CD4-positive, alpha-beta memory T cell (primary cell): ENCODE results near the gene ICAM4. TPM values are rescaled to one million over a fixed set of nuclear protein-coding genes. Genes with fewer than 3 reads are reported as not detected.

Experiments
- CTCF ChIA-PET: fragments of 350-600 bp; sonication (Branson Sonifier 250); formaldehyde crosslinking; loops from one replicate; lab custom pipeline; 2021; ENCODE audit warnings: inconsistent platforms; ENCODE audit not compliant: partially characterized antibody; lab: Charles Lee
- POLR2A ChIA-PET: fragments of 350-600 bp; sonication (Branson Sonifier 250); formaldehyde crosslinking; loops from one replicate; lab custom pipeline; 2021; ENCODE audit not compliant: partially characterized antibody; lab: Charles Lee
- DNase-seq, 5 donors: peaks; one replicate each; pipeline versions ENCODE4 v3.0.0 to v3.0.0-alpha.2; 2020 to 2022; ENCODE audit warnings: mixed read lengths in 1 of 5
- H3K27ac ChIP-seq: one replicate; pipeline ENCODE4 v1.7.0; 2013; ENCODE audit warnings: low read depth, low read length
- H3K27me3 ChIP-seq: 2 replicates; pipeline ENCODE4 v1.7.0; 2013; ENCODE audit warnings: mild to moderate bottlenecking, low read length, moderate library complexity; ENCODE audit not compliant: insufficient read depth
- H3K36me3 ChIP-seq: 2 replicates; pipeline ENCODE4 v1.7.0; 2013; ENCODE audit warnings: mild to moderate bottlenecking, low read length, moderate library complexity; ENCODE audit not compliant: insufficient read depth
- H3K4me1 ChIP-seq: 2 replicates; pipeline ENCODE4 v1.7.0; 2013; ENCODE audit warnings: mild to moderate bottlenecking, low read length, moderate library complexity; ENCODE audit not compliant: insufficient read depth
- H3K4me3 ChIP-seq, 2 donors: one replicate each; pipeline ENCODE4 v1.7.0; 2013; ENCODE audit warnings: low read length in 2 of 2, mild to moderate bottlenecking in 1 of 2
- H3K9me3 ChIP-seq, 2 donors: one replicate each; pipeline ENCODE4 v1.7.0; 2013; ENCODE audit warnings: low read length in 2 of 2, control low read depth in 1 of 2; ENCODE audit not compliant: control insufficient read depth in 1 of 2
- H3K27ac Mint-ChIP-seq, 7 donors: one replicate each; pipeline ENCODE4 v1.8.0; 2020 to 2021; ENCODE audit warnings: mixed read lengths in 7 of 7, mild to moderate bottlenecking in 6 of 7, inconsistent platforms in 3 of 7, moderate library complexity in 3 of 7
- H3K27me3 Mint-ChIP-seq, 2 donors: one replicate each; pipeline ENCODE4 v1.8.0; 2020 to 2021; ENCODE audit warnings: mixed read lengths in 2 of 2
- H3K36me3 Mint-ChIP-seq, 2 donors: one replicate each; pipeline ENCODE4 v1.8.0; 2020 to 2021; ENCODE audit warnings: mixed read lengths in 2 of 2, inconsistent platforms in 1 of 2, mild to moderate bottlenecking in 1 of 2
- H3K4me1 Mint-ChIP-seq, 4 donors: one replicate each; pipeline ENCODE4 v1.8.0; 2020 to 2021; ENCODE audit warnings: mixed read lengths in 4 of 4, mild to moderate bottlenecking in 1 of 4
- H3K4me3 Mint-ChIP-seq, 8 donors: one replicate each; pipeline ENCODE4 v1.8.0; 2020 to 2021; ENCODE audit warnings: mixed read lengths in 8 of 8, mild to moderate bottlenecking in 7 of 8, moderate library complexity in 6 of 8, inconsistent platforms in 3 of 8
- H3K9me3 Mint-ChIP-seq, 8 donors: one replicate each; pipeline ENCODE4 v1.8.0; 2020 to 2021; ENCODE audit warnings: mixed read lengths in 8 of 8, mild to moderate bottlenecking in 5 of 8, inconsistent platforms in 3 of 8, moderate library complexity in 1 of 8
- intact Hi-C: fragments of 100-400 bp; cut with micrococcal nuclease; formaldehyde crosslinking; loops from one replicate; pipeline ENCODE4 v1.15.1; 2023
- polyA plus RNA-seq, 2 donors: library from polyadenylated mRNA; unstranded; fragments of 300-500 nt; fragmentation: Illumina TruSeq; gene quantifications; one replicate each; pipeline ENCODE4 v1.2.3, GENCODE V29; 2021
- total RNA-seq, 2 experiments: library from RNA; stranded (reverse); gene quantifications; one replicate each; pipeline ENCODE4 v1.2.3, GENCODE V29; 2021

The ICAM4 gene
- total and polyA plus RNA-seq, 4 experiments from 2014 or later = 0.70 to 1.5 (median 1.3) TPM; not detected in 1

GRCh38 chr19:10289836-10290356, 3.1 kb downstream of the ICAM4 start, which contains the start of gene ICAM5:
ICAM5 (plus strand) TSS chr19:10289952; CDS start chr19:10290044, 92 bp downstream.
- intact Hi-C loops = loop anchor here (2.0 kb wide), 2 partner anchors 19 to 43 kb away; partner anchors contain the start of genes ICAM1 and RAVER1
- no peak within 1 kb of the TSS for H3K27ac ChIP-seq
- peaks cover 71% of the 10 kb centered on the region for H3K27me3 ChIP-seq
- Mint-ChIP-seq H3K9me3 (peaks cover 0 to 8% (median 0%) of the 10 kb centered on the region in 8 donors), H3K36me3 (peaks cover 12 to 14% of the 10 kb centered on the region in 2 donors), H3K27ac (peak within 1 kb of the TSS; percentile 13 to 89 (median 65)), H3K27me3 (peaks cover 39 to 42% of the 10 kb centered on the region in 2 donors), H3K4me3 (peak within 1 kb of the TSS; percentile 76 to 89 (median 83)), H3K4me1 (peaks cover 40 to 83% (median 63%) of the 10 kb centered on the region in 4 donors)
- H3K9me3 ChIP-seq = no peaks in the 10 kb centered on the region
- DNase-seq = peak in 2 of 5 donors; percentile 27 to 28
- H3K36me3 ChIP-seq = peaks cover 13% of the 10 kb centered on the region
- POLR2A ChIA-PET = interaction anchor here (1.0 to 9.3 kb wide), 11 partner anchors 9 to 123 kb away, joined by 3 to 111 read pairs (median 5); partner anchors contain the start of genes ICAM1 and TYK2
- peak within 1 kb of the TSS; percentile 42 to 64 for H3K4me3 ChIP-seq
- H3K4me1 ChIP-seq = peaks cover 87% of the 10 kb centered on the region
- CTCF ChIA-PET = interaction anchor here (1.6 to 3.2 kb wide), 5 partner anchors 19 to 102 kb away, joined by 4 to 20 read pairs (median 6); partner anchors contain the start of gene ICAM1

GRCh38 chr19:10290357-10290875, 3.7 kb downstream of the ICAM4 start:
- Mint-ChIP-seq H3K27me3 (peaks cover 40 to 43% of the 10 kb centered on the region in 2 donors), H3K4me1 (peaks cover 40 to 84% (median 64%) of the 10 kb centered on the region in 4 donors), H3K9me3 (peaks cover 0 to 9% (median 0%) of the 10 kb centered on the region in 8 donors), H3K36me3 (peaks cover 6 to 9% of the 10 kb centered on the region in 2 donors), H3K4me3 (peak overlapping the region; percentile 76 to 89 (median 83)), H3K27ac (peak overlapping the region in 3 of 7 donors; percentile 64 to 89 (median 65))
- Histone ChIP-seq H3K4me3 (peak overlapping the region; percentile 42 to 58), H3K36me3 (peaks cover 7% of the 10 kb centered on the region), H3K27me3 (peaks cover 71% of the 10 kb centered on the region), H3K27ac (no peak overlapping the region), H3K4me1 (peaks cover 92% of the 10 kb centered on the region), H3K9me3 (no peaks in the 10 kb centered on the region)
- ChIA-PET CTCF (interaction anchor here (1.6 to 3.2 kb wide), 3 partner anchors 32 to 101 kb away, joined by 5 to 20 read pairs (median 6); no protein-coding TSS in a partner anchor), POLR2A (interaction anchor here (0.6 to 9.3 kb wide), 6 partner anchors 9 to 96 kb away, joined by 3 to 111 read pairs (median 6); partner anchors contain the start of genes ICAM1 and TYK2)
- DNase-seq = peak in 2 of 5 donors; percentile 19 to 23
- intact Hi-C loops = no loop called here

- peaks cover 1% of the 10 kb centered on the region for H3K36me3 ChIP-seq
- H3K27me3 ChIP-seq = peaks cover 71% of the 10 kb centered on the region
- intact Hi-C loops = no loop called here
- H3K36me3 Mint-ChIP-seq = peaks cover under 1 to 3% of the 10 kb centered on the region in 2 donors
- H3K4me3 ChIP-seq = peak overlapping the region; percentile 42 to 58
- H3K4me1 ChIP-seq = peaks cover 92% of the 10 kb centered on the region
- H3K9me3 Mint-ChIP-seq = peaks cover 0 to 11% (median 0%) of the 10 kb centered on the region in 8 donors
- no peaks in the 10 kb centered on the region for H3K9me3 ChIP-seq
- peak in 3 of 5 donors; percentile 41 to 43 (median 42) for DNase-seq
- no peak overlapping the region for H3K27ac ChIP-seq
- H3K4me3 Mint-ChIP-seq = peak overlapping the region; percentile 76 to 89 (median 83)
- H3K27me3 Mint-ChIP-seq = peaks cover 43 to 48% of the 10 kb centered on the region in 2 donors
- POLR2A ChIA-PET = interaction anchor here (0.6 to 9.3 kb wide), 7 partner anchors 10 to 110 kb away, joined by 3 to 111 read pairs (median 7); partner anchors contain the start of genes ICAM1, RAVER1 and TYK2
- peaks cover 40 to 84% (median 66%) of the 10 kb centered on the region in 4 donors for H3K4me1 Mint-ChIP-seq
- peak overlapping the region in 3 of 7 donors; percentile 78 to 89 (median 80) for H3K27ac Mint-ChIP-seq
- CTCF ChIA-PET = interaction anchor here (0.8 to 3.2 kb wide), 5 partner anchors 20 to 409 kb away, joined by 3 to 20 read pairs (median 4); partner anchors contain the start of gene ICAM1
Measured at GRCh38 chr19:10290876-10291553, 4.3 kb downstream of the ICAM4 start.

GRCh38 chr19:10291554-10292205, 4.9 kb downstream of the ICAM4 start:
- ChIA-PET POLR2A (interaction anchor here (0.6 to 9.3 kb wide), 5 partner anchors 21 to 361 kb away, joined by 3 to 111 read pairs (median 7); partner anchors contain the start of genes ICAM1, RAVER1 and TYK2), CTCF (interaction anchor here (0.5 to 3.2 kb wide), 6 partner anchors 21 to 408 kb away, joined by 3 to 20 read pairs (median 4); partner anchors contain the start of gene ICAM1)
- H3K9me3 ChIP-seq = no peaks in the 10 kb centered on the region
- no peak overlapping the region for H3K27ac ChIP-seq
- peaks cover 43 to 48% of the 10 kb centered on the region in 2 donors for H3K27me3 Mint-ChIP-seq
- H3K4me1 ChIP-seq = peaks cover 88% of the 10 kb centered on the region
- peak overlapping the region; percentile 34 to 58 for H3K4me3 ChIP-seq
- no peak for DNase-seq
- peaks cover 0 to under 1% of the 10 kb centered on the region in 2 donors for H3K36me3 Mint-ChIP-seq
- intact Hi-C loops = no loop called here
- peaks cover 71% of the 10 kb centered on the region for H3K27me3 ChIP-seq
- peak overlapping the region; percentile 73 to 89 (median 81) for H3K4me3 Mint-ChIP-seq
- H3K9me3 Mint-ChIP-seq = peaks cover 0 to 11% (median 0%) of the 10 kb centered on the region in 8 donors
- H3K36me3 ChIP-seq = no peaks in the 10 kb centered on the region
- peak overlapping the region in 4 of 7 donors; percentile 48 to 89 (median 70) for H3K27ac Mint-ChIP-seq
- peaks cover 36 to 78% (median 59%) of the 10 kb centered on the region in 4 donors for H3K4me1 Mint-ChIP-seq

GRCh38 chr19:10292206-10292788, 5.5 kb downstream of the ICAM4 start:
- H3K9me3 Mint-ChIP-seq = peaks cover 0 to 11% (median 0%) of the 10 kb centered on the region in 8 donors
- peak; percentile 49 to 68 (median 55) for DNase-seq
- H3K27ac Mint-ChIP-seq = peak overlapping the region in 4 of 7 donors; percentile 37 to 89 (median 68)
- H3K27me3 ChIP-seq = peaks cover 67% of the 10 kb centered on the region
- CTCF ChIA-PET = interaction anchor here (0.5 to 3.2 kb wide), 5 partner anchors 22 to 98 kb away, joined by 3 to 20 read pairs (median 4); partner anchors contain the start of gene ICAM1
- POLR2A ChIA-PET = interaction anchor here (1.5 to 9.3 kb wide), 3 partner anchors 22 to 88 kb away, joined by 7 to 111 read pairs (median 27); partner anchors contain the start of genes ICAM1, RAVER1 and TYK2
- no peaks in the 10 kb centered on the region for H3K36me3 ChIP-seq
- H3K27me3 Mint-ChIP-seq = peaks cover 43 to 48% of the 10 kb centered on the region in 2 donors
- no peak overlapping the region for H3K27ac ChIP-seq
- H3K4me1 Mint-ChIP-seq = peaks cover 36 to 73% (median 56%) of the 10 kb centered on the region in 4 donors
- H3K4me3 Mint-ChIP-seq = peak overlapping the region; percentile 67 to 89 (median 79)
- H3K4me1 ChIP-seq = peaks cover 82% of the 10 kb centered on the region
- H3K36me3 Mint-ChIP-seq = no peaks in the 10 kb centered on the region
- H3K9me3 ChIP-seq = no peaks in the 10 kb centered on the region
- H3K4me3 ChIP-seq = peak overlapping the region; percentile 34 to 58
- intact Hi-C loops = no loop called here
